Smooth muscle cell (in vitro differentiated cells): ENCODE data around the gene PGBD4. TPM values are rescaled to one million over a fixed set of nuclear protein-coding genes. Genes with fewer than 3 reads are reported as not detected.

Experiments
- DNase-seq: peaks from one replicate; lab custom pipeline; 2025; ENCODE audit not compliant: unreplicated experiment; lab: John Stamatoyannopoulos, UW
- H2AFZ ChIP-seq: fragments of 200-600 bp; sonication (generic); 2 replicates; pipeline ENCODE4 v1.6.0; 2016; ENCODE audit warnings: antibody characterized with exemption, low read depth, mild to moderate bottlenecking
- H3F3A ChIP-seq: fragments of 200-600 bp; sonication (generic); 2 replicates; pipeline ENCODE4 v1.6.0; 2017; ENCODE audit warnings: antibody characterized with exemption, low read depth
- H3K27ac ChIP-seq: fragments of 200-600 bp; sonication (generic); 2 replicates; pipeline ENCODE4 v1.5.1; 2016; ENCODE audit warnings: low read depth, mild to moderate bottlenecking
- H3K27me3 ChIP-seq: fragments of 200-600 bp; sonication (generic); 2 replicates; pipeline ENCODE4 v1.6.1; 2016; ENCODE audit warnings: low read depth, mild to moderate bottlenecking
- H3K36me3 ChIP-seq: fragments of 200-600 bp; sonication (generic); 2 replicates; pipeline ENCODE4 v1.5.1; 2016; ENCODE audit warnings: low read depth
- H3K4me1 ChIP-seq: fragments of 200-600 bp; sonication (generic); 2 replicates; pipeline ENCODE4 v1.5.1; 2016; ENCODE audit warnings: low read depth
- H3K4me2 ChIP-seq: fragments of 200-600 bp; sonication (generic); 2 replicates; pipeline ENCODE4 v1.6.0; 2016; ENCODE audit warnings: mild to moderate bottlenecking
- H3K4me3 ChIP-seq: fragments of 200-600 bp; sonication (generic); 2 replicates; pipeline ENCODE4 v1.5.1; 2016; ENCODE audit warnings: mild to moderate bottlenecking
- H3K79me2 ChIP-seq: fragments of 200-600 bp; sonication (generic); 2 replicates; pipeline ENCODE4 v1.6.0; 2016; ENCODE audit warnings: low read depth, mild to moderate bottlenecking
- H3K9ac ChIP-seq: fragments of 200-600 bp; sonication (generic); 2 replicates; pipeline ENCODE4 v1.6.0; 2016; ENCODE audit warnings: low read depth
- H3K9me3 ChIP-seq: fragments of 200-600 bp; sonication (generic); replicated peaks from 2 replicates; pipeline ENCODE4 v1.5.1; 2016; ENCODE audit warnings: low read depth
- H4K20me1 ChIP-seq: fragments of 200-600 bp; sonication (generic); 2 replicates; pipeline ENCODE4 v1.6.0; 2016; ENCODE audit warnings: low read depth
- WGBS: methylation state at CpG from one replicate; pipeline ENCODE4 v1.1.7; 2016; ENCODE audit warnings: low lambda C conversion rate; 5-methylcytosine and 5-hydroxymethylcytosine counted together
- polyA plus RNA-seq: library from polyadenylated mRNA; unstranded; fragments of >200 nt; fragmentation: Nextera tagmentation; extraction: Ambion mirVana; gene quantifications from 2 replicates; pipeline ENCODE4 v1.2.1, GENCODE V29; 2016
- total RNA-seq: library from RNA; depleted of rRNA; stranded (reverse); fragments of >200 nt; gene quantifications from 2 replicates; pipeline ENCODE4 v1.2.3, GENCODE V29; 2014
- TF ChIP-seq, protein P1 (sequence below): fragments of 200-600 bp; sonication (generic); IDR thresholded peaks from 2 replicates; pipeline ENCODE4 v1.5.1; 2017; ENCODE audit warnings: borderline replicate concordance, mild to moderate bottlenecking, antibody characterized with exemption; ENCODE audit not compliant: insufficient read depth, poor library complexity, severe bottlenecking

Gene PGBD4
- total and polyA plus RNA-seq, 2 experiments from 2014 or later: 0.62 to 1.3 TPM

DNA sequence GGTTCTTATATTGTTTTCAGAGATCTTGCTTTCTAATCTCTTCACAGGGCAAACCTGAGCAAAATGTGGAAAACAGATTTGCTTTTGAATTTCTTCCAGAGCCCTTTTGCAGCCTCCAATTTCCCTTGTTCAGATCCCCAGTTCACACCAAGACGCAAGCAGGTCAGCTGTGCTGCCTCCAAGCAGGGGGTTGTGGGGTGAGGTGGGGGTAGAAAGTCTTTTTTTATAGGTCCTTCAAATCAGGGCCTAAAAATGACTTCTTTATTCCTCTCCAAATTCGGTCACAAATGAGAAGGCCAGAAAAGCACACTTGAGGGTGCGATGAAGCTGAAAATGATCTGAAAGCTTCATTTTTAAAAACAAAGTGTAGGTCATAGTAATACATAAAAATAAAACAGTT, 36.6 kb upstream of the PGBD4 start:
- WGBS: 91% methylated on average over 3 of the region's 3 CpGs
- H3K9me3 ChIP-seq: no peaks in the 10 kb centered on the region
- no peaks in the 10 kb centered on the region for H3K4me1 ChIP-seq
- H3K4me2 ChIP-seq: no peak overlapping the region
- H3K9ac ChIP-seq: no peak overlapping the region
- H3K36me3 ChIP-seq: no peaks in the 10 kb centered on the region
- H4K20me1 ChIP-seq: no peaks in the 10 kb centered on the region
- H3K79me2 ChIP-seq: no peaks in the 10 kb centered on the region
- H2AFZ ChIP-seq: no peak overlapping the region
- H3F3A ChIP-seq: no peaks in the 10 kb centered on the region
- no peaks in the 10 kb centered on the region for H3K27me3 ChIP-seq
- no peak overlapping the region for H3K4me3 ChIP-seq
- DNase-seq: no peak
- H3K27ac ChIP-seq: no peak overlapping the region
- TF ChIP-seq, protein P1, sequence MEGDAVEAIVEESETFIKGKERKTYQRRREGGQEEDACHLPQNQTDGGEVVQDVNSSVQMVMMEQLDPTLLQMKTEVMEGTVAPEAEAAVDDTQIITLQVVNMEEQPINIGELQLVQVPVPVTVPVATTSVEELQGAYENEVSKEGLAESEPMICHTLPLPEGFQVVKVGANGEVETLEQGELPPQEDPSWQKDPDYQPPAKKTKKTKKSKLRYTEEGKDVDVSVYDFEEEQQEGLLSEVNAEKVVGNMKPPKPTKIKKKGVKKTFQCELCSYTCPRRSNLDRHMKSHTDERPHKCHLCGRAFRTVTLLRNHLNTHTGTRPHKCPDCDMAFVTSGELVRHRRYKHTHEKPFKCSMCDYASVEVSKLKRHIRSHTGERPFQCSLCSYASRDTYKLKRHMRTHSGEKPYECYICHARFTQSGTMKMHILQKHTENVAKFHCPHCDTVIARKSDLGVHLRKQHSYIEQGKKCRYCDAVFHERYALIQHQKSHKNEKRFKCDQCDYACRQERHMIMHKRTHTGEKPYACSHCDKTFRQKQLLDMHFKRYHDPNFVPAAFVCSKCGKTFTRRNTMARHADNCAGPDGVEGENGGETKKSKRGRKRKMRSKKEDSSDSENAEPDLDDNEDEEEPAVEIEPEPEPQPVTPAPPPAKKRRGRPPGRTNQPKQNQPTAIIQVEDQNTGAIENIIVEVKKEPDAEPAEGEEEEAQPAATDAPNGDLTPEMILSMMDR: no peak

DNA sequence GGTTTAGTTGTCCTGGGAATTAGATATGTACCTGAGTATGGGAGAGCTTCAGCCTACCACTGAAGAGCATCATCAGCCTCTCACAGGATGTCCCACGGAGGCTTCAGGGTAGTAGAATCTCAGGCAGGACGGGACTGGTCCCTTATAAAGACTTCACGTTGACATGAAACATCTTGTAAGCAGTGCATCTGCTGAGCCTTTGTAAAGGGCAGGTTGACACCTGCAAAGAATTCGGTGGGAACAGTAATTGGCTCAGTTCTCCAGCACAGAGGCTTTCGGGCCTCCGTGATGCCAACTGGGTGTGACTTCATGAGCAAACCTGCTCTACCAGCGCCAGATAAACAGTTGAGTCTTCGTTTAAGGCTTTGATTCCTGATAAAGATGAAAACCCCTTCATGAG, 35.9 kb upstream of the PGBD4 start:
- Histone ChIP-seq H3K4me3 (no peak overlapping the region), H3K79me2 (no peaks in the 10 kb centered on the region), H4K20me1 (no peaks in the 10 kb centered on the region), H3K27ac (no peak overlapping the region), H3K9ac (no peak overlapping the region), H3K27me3 (no peaks in the 10 kb centered on the region), H3K9me3 (no peaks in the 10 kb centered on the region), H3K4me1 (no peaks in the 10 kb centered on the region), H3K4me2 (no peak overlapping the region), H2AFZ (no peak overlapping the region), H3K36me3 (no peaks in the 10 kb centered on the region), H3F3A (no peaks in the 10 kb centered on the region)
- DNase-seq: no peak
- TF ChIP-seq, protein P1: no peak
- 84% methylated on average over 8 of the region's 8 CpGs for WGBS

DNA sequence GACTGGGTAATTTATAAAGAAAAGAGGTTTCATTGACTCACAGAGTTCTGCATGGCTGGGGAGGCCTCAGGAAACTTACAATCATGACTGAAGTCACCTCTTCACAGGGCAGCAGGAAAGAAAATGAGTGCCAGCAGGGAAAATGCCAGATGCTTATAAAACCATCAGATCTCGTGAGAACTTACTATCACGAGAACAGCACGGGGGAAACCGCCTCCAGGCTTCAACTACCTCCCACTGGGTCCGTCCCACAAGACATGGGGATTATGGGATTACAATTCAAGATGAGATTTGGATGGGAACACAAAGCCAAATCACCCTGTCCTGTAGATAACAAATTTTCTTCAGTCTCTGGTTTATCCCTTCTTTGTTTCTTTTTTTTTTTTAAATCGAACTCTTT, 31.9 kb upstream of the PGBD4 start:
- H3K4me1 ChIP-seq: no peaks in the 10 kb centered on the region
- H3K27me3 ChIP-seq: no peaks in the 10 kb centered on the region
- H3K4me2 ChIP-seq: no peak overlapping the region
- H3K4me3 ChIP-seq: no peak overlapping the region
- H3K79me2 ChIP-seq: no peaks in the 10 kb centered on the region
- H3K36me3 ChIP-seq: no peaks in the 10 kb centered on the region
- H2AFZ ChIP-seq: no peak overlapping the region
- no peaks in the 10 kb centered on the region for H3K9me3 ChIP-seq
- no peak for DNase-seq
- H3K9ac ChIP-seq: no peak overlapping the region
- no peaks in the 10 kb centered on the region for H3F3A ChIP-seq
- 61% methylated on average over 6 of the region's 6 CpGs for WGBS
- H4K20me1 ChIP-seq: no peaks in the 10 kb centered on the region
- TF ChIP-seq, protein P1: no peak
- H3K27ac ChIP-seq: no peak overlapping the region

DNA sequence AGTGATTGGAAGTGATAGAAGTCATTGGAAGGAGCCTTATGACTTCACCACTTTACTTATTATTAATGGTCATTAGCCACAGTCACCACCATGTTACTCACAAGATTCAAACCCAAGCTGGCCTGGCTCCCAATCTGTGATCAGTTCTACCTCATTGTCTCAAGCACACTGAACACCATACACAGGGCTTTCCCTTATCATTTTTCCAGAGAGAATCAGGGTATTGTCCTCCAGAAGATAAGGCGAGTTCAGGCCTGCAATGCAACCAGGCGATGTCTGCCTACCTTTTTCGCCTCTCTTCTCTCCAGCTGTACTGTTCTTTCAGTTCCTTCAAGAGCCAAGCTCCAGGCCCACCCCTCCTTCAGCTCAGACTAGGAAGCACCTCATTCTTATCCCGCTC, 25.1 kb upstream of the PGBD4 start:
- no peaks in the 10 kb centered on the region for H3K36me3 ChIP-seq
- no peaks in the 10 kb centered on the region for H3K4me1 ChIP-seq
- TF ChIP-seq, protein P1: no peak
- H3F3A ChIP-seq: no peaks in the 10 kb centered on the region
- H3K9me3 ChIP-seq: no peaks in the 10 kb centered on the region
- no peaks in the 10 kb centered on the region for H3K27me3 ChIP-seq
- H3K79me2 ChIP-seq: no peaks in the 10 kb centered on the region
- no peak overlapping the region for H2AFZ ChIP-seq
- no peak overlapping the region for H3K27ac ChIP-seq
- H4K20me1 ChIP-seq: no peaks in the 10 kb centered on the region
- no peak overlapping the region for H3K4me3 ChIP-seq
- no peak overlapping the region for H3K9ac ChIP-seq
- no peak for DNase-seq
- H3K4me2 ChIP-seq: no peak overlapping the region
- WGBS: 94% methylated on average over 4 of the region's 4 CpGs
